HG03575 (cell line): ENCODE results near the gene DTX3.
"Not testable (repeated sequence)": the region's sequence is repeated elsewhere in the genome, so short reads cannot be mapped to it uniquely, and the experiment has no call there.

Source experiments
- ATAC-seq: cut with Tn5 transposase; IDR thresholded peaks from one replicate; pipeline ENCODE4 v1.9.1; 2021; ENCODE audit not compliant: unreplicated experiment, insufficient number of reproducible peaks, low FRiP score; ENCODE audit errors: extremely low read depth

The DTX3 gene

GRCh38 chr12:57627501-57628279 is 23.1 kb downstream of the DTX3 start:
- no peak for ATAC-seq

DNA sequence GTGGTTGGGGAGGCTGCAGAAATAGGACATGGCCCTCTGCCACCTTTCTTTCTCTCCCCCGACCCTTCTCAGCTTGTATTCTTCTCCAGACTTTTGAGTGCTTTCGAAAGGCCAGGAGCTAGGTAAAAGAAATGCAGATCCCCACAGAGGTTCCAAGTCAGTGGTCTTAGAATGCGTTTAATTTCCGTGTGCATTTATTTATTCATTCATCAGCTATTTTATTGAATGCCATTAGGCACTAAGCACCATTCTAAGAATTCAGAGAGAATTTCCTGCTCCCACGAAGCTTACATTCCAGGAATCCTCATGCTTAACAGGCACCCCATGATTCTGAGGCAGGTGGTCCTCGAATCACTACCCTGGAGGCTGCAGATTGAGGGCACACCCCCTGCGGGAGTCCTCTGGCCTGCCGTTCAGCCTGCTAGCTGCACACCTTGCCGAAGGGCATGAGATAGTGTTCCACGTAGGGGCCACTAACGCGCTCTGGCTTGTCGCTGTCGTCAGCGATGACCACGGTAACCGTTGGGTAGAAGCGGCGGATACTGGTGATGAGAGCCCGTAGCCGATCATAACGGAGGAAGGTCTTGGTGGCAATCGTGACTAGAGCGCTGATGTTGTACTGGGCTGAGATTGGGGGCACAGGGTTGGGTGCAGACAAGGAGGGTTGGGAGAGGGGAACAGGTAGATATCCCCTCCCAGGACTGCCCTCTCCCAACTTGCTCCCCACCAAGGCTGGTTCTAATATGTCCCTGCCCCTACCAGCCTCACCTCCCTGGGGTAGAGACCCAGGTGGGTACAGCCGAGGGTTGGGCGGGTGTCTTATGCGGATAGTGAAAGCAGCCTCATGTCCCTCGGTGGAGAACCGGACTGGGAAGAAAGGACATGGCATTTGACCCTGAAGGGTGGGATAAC is 23.9 kb downstream of the DTX3 start:
- no peak for ATAC-seq

- no peak for ATAC-seq
Observed at GRCh38 chr12:57629897-57630471, 25.4 kb downstream of the DTX3 start.

DNA sequence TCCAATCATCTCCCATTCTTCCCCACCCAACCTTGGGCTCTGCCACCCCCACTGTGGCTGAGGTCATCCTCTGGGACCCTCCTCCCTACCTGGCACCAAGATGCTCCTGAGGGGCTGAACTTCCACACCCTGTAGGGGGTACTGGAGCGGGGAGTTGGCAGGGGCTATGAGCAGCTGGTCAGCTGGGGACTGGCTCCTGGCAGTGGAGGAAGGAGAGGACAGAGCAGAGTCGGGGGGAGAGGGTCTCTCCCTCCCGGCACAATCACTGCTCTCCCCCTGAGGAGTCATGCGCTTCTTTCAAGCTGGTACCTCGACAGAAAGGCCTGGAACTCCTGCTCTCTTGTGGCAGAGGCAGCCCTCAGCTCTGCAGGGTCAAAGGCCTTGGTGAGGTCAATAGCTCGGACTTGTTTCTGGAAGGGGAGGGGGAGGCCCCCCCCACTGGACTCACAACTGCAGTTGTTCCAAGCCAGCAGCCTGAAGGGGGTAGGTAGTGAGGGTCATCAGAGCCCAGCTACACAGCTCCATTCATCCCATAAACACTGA is 26.3 kb downstream of the DTX3 start:
- no peak for ATAC-seq

GRCh38 chr12:57631566-57632072 is 27.0 kb downstream of the DTX3 start:
- ATAC-seq = no peak

DNA sequence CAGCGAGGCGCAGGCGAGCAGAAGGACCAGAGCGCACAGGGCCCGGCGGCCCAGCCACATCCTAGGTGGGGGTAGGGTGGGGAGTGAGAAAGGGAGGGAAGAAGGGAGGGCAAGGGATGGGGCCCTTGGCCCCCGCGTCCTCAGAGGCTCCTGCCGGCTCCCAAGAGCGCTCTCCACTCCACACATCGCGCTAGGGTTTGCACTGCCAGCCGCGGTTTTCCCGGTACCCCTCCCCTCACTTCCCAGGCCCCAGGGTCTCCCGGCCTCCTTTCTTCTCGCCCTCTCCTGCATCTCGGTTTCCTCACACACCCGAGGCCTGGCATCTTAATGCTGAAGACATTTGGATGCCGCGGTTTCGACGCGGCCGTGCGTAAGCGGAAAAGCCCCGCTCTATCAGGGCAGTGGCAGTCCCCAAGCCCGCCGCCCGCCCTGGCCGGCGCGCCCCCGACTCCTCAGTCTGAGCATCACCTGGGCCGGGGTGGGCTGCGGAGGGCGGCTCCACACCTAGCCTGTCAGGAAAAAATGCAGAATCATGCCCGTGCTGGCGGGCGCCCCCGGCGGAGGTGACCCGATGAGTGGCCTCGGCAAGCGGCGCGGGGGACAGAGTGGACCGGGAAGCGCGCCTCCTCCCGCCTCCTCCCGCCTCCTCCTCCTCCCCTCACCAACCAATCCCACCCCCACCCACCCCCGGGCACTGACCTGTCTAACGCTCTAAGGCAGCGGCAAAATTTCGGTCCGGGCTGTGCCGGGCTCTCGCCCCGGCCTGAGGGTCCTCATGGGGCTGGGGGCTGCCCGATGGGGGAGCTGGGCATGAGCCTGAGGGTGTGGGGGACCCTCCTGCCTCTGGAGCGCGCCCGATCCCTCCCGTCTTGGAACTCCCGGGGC is 27.7 kb downstream of the DTX3 start:
- no peak for ATAC-seq

- no peak for ATAC-seq
Observed at GRCh38 chr12:57632958-57633840, 28.6 kb downstream of the DTX3 start, which contains the start of gene B4GALNT1. TSS of gene B4GALNT1 (minus strand) at chr12:57633201. CDS start at chr12:57632132, 1,069 bp downstream.

- not testable (repeated sequence) for ATAC-seq
Observed at GRCh38 chr12:57636731-57637130, 32.1 kb downstream of the DTX3 start.

GRCh38 chr12:57637364-57637763 is 32.7 kb downstream of the DTX3 start:
- ATAC-seq = no peak

DNA sequence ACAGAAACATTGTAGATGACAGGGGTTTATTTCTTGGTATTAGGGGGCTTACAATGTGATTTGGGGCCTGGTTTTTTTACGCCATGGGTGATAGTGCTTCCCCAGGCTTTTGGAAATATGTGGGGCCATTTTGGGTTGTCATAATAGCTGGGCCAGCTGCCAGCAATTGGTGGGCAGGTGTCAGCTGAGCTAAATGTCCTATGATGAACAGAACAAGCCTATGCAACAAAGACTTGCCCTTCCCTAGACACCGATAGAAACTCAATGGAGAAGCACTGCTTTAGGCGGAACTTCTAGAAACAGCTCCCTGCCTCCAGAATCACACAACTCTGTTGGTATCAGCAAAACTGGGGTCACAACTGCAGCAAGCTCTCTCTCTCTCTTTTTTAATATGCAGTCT is 33.5 kb downstream of the DTX3 start:
- no peak for ATAC-seq

DNA sequence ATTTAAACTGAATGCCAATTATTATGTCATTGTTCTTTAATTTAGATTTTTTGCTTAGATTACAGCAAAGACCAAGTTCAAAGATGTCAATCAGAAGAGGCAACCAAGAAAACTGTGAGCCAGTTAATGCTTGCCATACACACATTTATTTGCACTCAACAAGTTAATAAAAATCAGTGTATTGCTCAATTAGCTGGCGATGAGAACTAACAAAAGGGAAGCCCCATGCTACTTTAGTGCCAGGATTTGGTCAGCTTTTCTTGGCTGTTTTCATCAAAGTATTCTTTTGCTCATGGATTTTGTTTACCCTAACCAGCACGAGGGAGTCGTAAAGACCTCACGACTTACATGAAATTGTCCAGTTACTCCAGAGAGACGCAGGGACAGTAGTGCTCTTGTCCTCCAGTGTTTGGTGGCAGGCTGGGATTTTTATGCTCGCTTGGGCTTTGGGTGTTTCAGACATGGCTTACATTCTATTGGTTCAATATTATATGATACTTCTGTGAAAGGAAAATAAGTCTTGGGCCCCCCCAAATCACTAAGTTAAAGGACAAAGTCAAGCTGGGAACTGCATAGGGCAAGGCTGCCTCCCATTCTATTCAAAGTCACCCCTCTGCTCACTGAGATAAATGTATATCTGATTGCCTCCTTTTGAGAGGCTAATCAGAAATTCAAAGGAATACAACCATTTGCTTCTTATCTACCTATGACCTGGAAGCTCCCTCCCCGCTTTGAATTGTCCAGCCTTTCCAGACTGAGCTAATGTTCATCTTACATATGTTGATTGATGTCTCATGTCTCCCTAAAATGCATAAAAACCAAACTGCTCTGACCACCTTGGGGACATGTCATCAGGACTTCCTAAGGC is 35.8 kb downstream of the DTX3 start:
- no peak for ATAC-seq

- no peak for ATAC-seq
Observed at GRCh38 chr12:57641699-57642442, 37.2 kb downstream of the DTX3 start.

DNA sequence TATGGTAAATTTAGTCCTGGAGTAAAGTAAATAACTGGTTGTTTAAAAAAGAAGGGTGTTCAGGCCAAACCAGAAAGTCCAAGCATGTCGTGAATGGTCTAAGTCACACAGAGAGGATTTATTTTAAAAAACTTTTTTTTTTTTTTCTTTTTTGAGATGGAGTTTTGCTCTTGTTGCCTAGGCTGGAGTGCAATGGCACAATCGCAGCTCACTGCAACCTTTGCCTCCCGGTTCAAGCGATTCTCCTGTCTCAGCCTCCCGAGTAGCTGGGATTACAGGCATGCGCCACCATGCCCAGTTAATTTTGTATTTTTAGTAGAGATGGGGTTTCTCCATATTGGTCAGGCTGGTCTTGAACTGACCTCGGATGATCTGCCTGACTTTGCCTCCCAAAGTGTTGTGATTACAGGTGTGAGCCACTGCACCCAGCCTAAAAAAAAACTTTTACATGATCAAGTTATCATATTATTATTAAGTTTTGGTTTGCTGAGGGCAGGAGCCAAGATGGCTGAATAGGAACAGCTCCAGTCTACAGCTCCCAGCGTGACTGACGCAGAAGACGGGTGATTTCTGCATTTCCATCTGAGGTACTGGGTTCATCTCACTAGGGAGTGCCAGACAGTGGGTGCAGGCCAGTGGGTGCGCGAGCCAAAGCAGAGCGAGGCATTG is 41.5 kb downstream of the DTX3 start:
- ATAC-seq = not testable (repeated sequence)

DNA sequence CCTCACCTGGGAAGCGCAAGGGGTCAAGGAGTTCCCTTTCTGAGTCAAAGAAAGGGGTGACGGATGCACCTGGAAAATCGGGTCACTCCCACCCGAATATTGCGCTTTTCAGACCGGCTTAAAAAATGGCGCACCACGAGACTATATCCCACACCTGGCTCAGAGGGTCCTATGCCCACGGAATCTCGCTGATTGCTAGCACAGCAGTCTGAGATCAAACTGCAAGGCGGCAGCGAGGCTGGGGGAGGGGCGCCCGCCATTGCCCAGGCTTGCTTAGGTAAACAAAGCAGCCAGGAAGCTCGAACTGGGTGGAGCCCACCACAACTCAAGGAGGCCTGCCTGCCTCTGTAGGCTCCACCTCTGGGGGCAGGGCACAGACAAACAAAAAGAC is 42.0 kb downstream of the DTX3 start:
- ATAC-seq = not testable (repeated sequence)

GRCh38 chr12:57654042-57654441 is 49.4 kb downstream of the DTX3 start:
- ATAC-seq = no peak
